Activated CD8-positive, alpha-beta memory T cell treated with anti-CD3 and anti-CD28 coated beads for 1 hour (primary cell): ENCODE results near the gene C11orf54.
"Not testable (repeated sequence)": the region's sequence is repeated elsewhere in the genome, so short reads cannot be mapped to it uniquely, and the experiment has no call there.

ENCODE experiments used
- DNase-seq, 2 donors: peaks; one replicate each; pipeline ENCODE4 v3.0.0-alpha.2; 2020; ENCODE audit warnings: low read depth in 1 of 2; ENCODE audit errors: extremely low read depth in 1 of 2

The C11orf54 gene

DNA sequence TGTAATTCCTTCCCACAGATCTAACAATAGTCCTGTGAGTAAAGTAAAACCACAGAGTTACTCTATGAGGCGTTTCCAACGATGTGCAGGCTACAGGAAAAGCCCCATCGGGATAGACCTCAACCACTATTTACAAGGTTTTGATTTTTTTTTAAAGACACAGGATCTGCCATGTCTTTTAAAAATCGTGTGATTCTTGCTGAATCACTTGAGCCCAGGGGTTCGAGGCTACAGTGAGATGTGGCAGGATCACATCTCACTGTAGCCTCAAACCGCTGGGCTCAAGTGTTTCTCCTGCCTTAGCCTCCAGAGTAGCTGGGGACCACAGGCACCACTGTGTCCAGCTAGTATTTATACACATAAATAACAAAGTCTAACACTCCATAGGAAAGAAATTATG, 8.0 kb upstream of the C11orf54 start:
- DNase-seq = no peak

DNA sequence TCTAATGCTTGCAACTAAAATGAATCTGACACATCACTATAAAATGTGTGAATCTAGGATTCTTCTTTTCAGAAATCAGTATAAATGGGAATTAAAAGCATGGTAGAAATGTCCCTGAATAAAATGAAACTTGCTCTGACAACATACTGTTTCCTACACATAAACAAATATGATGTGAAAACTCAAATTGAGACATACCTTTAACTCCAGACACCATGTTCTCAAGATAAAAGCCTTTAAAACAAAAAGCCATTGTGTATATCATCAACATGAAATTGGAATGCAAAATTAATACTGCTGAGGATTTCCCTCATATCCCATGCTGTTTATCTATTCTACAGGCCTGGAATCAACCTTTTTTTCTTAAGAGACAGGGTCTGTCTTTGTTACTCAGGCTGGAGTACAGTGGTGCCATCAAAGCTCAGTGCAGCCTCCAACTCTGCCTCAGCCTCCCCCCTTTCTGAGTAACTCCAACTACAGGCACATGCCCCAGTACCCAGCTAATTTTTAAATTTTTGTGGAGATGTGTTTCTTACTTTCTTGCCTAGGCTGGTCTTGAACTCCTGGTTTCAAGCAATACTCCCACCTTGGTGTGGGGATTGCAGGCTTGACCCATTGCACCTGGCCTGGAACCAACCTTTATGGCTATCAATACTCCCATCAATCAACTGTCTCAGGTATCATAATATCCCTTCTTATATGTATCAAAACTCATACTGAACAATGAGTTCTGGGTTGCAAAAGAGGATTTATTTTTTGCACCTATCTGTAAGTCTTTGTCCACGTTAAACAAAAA, 6.8 kb upstream of the C11orf54 start:
- DNase-seq = no peak

DNA sequence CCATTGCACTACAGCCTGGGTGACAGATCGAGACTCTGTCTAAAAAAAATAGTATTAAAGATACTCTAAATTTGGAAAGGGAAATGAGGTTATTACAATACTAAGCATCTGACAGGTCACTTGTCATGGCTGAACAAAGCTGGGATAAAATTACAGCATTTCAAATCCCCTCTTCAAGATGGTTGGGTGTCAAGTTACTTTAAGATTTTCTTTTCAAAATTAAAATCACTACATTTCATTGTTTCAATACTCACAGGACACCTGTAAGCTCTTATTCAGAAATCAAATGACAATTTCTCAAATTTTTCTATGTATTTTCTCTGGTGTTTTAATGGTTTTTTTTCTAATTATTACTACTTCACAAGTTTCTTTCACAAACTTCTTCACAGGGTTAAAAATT, 5.8 kb upstream of the C11orf54 start:
- DNase-seq = no peak

DNA sequence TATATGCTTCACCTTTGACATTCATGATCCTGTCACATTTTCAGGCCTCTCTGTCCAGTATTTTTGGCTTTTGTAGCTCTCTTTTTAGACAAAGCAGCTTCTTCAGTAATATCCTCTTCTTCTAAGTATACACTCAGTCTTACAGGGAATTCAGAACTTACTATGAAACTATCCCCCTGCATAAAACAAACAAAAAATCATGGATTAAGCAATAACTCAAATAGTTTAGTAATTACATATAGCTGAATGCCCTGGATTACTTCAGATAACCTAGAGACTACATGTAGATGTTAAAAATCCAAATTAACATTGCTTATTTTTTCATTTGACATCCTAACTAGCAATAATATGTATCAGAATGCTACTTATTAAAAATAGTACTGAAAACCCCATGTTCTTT, 5.3 kb upstream of the C11orf54 start:
- DNase-seq = no peak

DNA sequence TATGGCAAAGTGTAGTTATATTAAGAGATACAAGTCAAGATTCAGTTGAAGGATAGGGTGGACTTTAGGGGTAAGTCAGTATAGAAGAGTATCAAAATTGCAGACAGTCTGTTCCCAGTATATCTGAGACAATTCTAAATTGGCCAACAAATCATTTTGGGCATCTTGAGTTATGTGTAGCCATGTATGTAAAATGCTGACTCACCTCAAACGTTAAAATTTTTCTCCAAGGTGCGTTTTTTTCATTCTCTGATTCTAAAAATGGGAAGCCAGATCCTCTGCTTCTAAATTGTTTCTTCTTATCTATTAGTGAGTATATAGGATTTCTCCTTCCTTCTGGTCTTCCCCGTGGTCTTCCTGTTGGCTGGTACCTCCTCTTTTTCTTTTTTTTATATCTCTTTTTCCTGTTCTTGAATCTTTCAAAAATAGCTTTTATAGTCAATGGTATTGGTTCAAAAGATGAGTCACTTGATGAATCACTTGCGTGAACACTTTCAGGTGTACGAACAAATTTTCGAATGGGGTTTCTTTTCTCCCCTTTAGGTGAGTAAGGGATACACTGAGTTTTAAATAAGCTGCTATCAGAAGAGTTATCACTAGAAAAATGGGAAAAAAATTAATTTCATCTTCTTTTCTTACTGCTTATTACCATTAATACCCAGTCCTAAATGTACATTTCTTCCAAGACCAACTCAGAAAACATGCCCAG, 3.4 kb upstream of the C11orf54 start:
- no peak for DNase-seq

DNA sequence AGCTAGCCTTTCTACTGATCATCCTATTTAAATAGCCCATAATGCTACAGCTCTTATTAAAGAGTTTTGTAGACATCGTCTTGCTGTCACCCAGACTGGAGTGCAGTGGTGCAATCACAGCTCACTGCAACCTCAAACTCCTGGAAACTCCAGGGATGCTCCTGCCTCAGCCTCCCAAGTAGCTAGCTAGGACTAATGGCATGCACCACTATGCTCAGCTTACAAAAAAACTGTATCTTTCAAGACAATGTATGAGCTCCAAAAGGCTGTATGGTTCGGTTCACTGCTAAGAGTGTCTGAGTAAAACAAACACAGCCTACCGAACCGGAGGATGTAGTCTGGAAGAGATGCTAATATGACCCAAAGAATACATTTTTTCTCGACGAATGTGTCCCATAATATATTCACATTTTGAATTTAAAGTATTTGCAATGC, 2.8 kb upstream of the C11orf54 start:
- no peak for DNase-seq

DNA sequence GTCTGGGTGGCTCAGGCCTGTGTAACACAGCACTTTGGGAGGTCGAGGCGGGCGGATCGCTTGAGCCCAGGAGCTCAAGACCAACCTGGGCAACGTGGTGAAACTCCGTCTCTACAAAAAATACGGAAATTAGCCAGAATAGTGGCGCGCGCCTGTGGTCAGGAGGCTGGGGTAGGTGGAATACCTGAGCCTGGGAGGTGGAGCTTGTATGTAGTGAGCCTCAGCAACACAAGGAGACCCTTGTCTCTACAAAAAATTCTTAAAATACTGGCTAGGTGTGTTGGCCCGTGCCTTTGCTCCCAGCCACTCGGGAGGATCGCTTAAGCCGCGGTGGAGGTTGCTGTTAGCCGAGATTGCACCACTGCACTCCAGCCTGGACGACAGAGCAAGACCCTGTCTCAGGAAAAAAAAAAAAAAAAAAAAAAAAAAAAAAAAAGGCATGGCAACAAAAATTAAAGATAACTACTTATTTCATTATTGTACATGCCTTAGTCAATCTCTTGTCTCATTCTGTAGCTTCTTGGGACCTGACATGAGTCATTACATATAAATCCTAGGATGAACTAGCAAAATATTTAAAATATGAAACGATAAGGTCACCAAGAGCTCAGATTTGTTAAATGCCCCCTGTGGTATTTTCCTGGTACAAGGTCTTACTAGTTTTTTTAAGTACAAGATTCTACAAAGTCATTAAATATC, 1.3 kb upstream of the C11orf54 start:
- no peak for DNase-seq

DNA sequence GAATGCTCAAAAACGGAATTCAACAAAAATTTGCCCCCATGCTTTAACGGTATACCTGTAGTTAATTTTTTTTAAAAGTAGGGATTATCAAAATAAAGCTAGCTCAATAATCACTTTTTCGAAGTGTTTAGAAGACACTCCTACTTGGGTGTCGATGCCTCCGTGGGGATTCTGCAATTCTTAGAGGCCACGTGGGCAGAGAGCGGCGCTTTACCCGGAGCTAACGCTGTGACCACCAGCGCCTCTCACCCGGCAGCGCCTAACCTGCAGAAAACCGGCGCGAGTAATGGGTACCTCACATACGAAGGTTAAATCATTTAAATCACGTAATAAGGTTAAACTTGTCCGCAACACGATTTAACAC, 760 bp upstream of the C11orf54 start:
- peak; percentile 32 to 36 for DNase-seq

DNA sequence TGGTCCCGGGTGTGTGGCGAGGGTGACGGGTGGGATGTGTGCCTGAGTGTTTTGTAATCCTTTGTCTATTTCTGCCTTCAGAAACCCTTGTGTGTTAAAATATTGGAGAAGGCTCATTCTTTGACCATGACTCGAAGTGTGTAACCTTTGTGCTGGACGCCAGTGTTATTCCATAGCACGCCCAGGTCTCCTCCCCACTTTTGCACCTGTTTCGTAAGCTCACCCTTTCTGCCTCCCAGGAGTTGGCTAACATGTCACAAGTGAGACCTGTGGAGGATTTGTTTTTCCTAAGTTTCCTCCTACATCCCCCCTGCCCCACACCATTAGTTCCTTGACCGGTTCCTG, 382 bp downstream of the C11orf54 start:
- no peak for DNase-seq

DNA sequence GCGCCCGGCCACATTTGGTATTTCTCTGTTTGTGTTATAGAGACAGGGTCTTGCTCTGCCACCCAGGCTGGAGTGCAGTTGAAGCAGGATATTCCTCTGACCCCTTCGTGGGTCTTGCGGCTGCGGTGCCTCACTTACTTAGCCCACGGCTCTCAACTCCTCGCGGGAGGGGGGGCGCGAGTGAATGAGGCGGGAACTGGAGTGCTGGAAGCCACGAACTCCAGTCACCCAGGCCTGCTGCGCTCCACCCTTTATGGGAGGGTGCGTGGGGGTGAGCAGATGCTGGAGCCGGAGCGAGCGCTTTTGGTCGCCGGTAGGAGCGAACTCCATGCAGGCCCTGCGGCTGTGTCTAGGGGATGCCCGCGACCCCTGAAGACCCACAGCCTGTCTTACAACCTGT, 1.8 kb downstream of the C11orf54 start:
- no peak for DNase-seq

DNA sequence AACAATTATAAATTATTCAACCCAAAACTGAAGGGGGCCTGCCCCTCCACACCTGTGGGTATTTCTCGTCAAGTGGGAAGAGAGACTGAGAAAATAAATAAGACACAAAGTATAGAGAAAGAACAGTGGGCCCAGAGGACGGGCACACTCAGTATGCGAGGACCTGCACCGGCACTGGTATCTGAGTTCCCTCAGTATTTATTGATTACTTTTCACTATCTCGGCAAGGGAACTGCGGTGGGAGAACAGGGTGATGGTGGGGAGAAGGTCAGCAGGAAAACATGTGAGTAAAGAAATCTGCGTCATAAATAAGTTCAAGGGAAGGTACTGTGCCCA, 3.2 kb downstream of the C11orf54 start:
- DNase-seq = no peak

DNA sequence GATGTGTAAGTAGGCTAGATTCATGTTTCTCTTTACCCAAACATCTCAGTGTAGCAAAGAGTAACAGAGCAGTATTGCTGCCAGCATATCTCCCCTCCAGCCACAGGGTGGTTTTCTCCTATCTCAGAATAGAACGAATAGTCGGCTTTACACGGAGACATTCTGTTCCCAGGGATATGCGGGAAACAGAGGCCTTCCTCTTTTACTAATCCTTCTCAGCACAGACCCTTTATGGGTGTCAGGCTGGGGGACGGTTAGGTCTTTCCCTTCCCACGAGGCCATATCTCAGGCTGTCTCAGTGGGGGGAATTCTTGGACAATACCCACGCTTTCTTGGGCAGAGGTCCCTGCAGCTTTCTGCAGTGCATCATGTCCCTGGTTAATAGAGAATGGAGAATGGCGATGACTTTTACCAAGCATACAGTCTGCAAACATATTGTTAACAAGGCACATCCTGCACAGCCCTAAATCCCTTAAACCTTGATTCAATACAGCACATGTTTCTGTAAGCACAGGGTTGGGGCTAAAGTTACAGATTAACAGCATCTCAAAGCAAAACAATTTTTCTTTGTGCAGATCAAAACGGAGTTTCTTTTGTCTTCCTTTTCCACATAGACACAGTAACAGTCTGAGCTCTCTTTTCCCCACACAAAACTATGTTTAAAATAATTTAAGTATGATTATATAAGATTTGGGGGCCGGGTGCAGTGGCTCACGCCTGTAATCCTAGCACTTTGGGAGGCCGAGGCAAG, 3.7 kb downstream of the C11orf54 start:
- not testable (repeated sequence) for DNase-seq

DNA sequence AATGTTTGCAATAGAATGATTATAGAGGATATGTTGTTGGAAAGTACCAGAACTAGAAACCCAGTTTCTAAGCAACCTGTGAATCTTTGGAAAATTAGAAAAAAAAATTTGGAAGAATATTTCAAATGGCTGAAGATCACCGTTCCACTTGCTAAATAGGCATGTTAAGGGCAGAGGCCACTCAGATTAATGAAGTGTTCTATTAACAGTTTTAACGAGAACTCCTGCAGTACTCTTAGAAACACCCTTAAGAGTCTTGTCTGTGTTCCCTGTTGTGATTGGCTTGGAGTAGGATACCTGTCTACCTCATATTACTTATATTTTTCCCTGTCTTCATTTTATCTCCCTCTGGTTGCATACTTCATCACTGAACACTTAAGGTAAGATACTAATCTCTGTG, 4.6 kb downstream of the C11orf54 start:
- DNase-seq = no peak

DNA sequence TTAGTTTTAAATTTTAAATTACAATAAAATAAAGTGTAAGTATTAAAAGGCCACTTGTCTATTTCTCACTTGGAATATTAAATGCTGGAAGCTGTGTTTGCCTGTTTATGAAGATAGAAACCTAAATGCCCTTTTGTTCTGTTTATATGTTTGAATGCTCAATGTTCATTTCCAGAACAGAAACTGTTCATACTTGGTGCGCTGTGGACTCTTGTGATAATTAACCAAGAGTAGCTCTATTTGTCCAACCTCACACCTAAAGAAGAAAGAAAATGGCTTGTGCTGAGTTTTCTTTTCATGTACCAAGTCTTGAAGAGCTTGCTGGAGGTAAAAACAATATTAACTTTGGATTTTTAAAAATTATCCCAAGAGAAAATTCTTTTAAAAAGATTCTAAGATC, 5.7 kb downstream of the C11orf54 start:
- DNase-seq = no peak

DNA sequence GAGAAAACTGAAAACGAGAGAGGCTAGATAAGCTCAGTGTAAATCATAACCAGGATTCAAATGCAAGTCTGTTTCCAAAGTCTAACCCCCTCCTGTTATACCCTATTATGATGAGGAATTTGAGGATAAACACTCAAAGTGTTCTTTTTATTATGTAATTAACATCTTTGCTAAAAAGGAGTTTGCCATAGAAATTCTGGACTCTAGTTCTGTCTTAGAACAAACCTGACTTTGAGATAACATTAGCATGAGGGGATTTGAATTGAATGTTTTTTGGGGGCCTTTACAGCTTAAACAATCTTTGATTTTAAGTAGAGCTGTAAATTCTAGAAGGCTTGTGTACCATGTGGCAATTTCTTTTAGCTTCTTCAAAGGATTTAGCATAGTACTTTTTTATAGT, 9.5 kb downstream of the C11orf54 start:
- DNase-seq = no peak

DNA sequence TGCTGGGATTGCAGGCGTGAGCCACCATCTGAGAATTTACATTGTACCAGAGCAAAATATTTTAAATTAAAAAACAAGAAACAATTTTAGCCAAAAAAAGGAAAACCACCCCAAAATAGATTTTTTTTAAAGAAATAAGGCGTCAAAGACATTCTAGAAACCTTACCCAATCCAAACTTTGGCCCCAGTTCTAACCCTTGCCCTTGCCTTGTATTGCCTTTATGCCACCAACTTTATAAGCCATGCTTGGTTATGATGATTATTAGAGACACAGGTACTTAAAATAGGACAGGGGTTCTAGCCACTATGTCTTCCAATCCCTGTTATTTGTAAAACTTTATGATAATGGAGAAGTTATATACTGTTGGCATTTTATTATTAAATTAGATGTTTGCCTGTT, 11.8 kb downstream of the C11orf54 start:
- DNase-seq = no peak

DNA sequence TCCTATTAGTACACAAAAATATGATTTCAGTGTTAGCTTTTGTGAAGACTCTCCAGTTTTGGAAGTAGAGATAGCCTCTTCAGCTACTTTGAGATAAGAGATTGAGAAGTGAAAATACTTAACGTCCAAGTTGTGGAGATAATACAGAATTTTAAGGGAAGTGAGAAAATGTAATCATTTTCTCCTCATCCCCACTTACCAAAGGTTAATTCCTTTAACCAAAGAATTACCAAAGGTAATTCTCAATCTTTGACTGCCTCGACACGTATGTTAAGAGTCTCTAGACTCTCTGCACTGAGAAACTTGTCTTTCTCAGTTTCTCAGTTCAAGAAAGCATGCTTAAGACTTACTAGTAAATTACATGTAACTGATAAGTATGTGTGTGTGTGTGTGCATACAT, 15.3 kb downstream of the C11orf54 start:
- DNase-seq = no peak

DNA sequence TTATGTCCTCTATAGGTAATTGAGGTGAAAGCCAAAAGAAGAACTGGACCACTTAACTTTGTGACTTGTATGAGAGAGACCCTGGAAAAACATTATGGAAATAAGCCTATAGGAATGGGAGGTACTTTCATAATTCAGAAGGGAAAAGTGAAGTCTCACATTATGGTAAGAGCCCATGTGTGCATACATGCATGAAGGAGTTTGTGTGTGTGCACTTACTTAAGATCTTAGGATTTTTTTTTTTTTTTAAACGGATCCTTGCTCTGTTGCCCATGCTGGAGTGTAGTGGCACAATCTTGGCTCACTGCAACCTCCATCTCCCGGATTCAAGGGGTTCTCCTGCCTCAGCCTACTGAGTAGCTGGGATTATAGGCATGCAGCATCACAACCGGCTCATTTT, 15.8 kb downstream of the C11orf54 start:
- DNase-seq = no peak

DNA sequence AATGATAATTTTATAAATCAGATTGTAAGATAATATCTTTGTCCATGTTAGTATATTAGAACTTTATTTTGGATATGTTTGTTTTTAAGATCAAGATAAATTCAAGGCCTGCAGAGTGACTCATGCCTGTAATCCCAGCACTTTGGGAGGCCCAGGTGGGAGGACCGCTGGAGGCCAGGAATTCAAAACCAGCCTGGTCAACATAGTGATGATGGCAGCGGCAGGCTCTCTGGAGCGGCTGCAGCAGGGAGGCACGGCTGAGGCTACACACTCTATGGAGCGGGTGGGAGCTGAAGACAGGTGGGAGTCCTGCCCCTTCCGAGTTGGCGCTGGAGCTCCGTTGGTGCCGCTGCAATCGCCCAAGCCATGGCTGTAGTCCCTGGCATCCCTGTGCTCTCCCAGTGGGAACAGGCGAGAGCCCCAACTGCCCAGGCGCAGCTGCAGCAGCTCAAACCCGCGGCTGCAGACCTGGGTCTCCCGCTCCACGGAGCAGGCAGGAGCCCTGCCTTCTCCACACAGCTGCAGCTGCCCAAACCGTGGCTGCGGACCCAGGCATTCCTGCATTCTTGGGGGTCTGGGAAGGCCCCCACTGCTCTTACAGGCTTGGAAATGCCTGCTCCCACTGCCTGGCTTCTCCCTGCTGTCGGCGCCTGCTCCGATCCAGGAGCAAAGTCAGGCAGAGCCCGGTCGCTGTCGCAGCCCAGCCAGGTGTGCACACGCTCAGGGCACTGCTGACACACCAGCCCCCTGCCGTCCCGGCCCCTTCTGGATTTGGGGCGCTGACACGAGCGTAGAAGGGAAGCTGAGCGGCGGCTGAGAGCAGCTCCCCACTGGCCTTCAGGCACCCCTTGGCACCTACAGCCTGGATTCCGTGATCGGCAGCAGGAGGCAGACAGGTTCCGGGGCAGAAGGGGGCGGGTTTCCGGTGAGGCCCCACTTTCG, 16.7 kb downstream of the C11orf54 start:
- DNase-seq = no peak

DNA sequence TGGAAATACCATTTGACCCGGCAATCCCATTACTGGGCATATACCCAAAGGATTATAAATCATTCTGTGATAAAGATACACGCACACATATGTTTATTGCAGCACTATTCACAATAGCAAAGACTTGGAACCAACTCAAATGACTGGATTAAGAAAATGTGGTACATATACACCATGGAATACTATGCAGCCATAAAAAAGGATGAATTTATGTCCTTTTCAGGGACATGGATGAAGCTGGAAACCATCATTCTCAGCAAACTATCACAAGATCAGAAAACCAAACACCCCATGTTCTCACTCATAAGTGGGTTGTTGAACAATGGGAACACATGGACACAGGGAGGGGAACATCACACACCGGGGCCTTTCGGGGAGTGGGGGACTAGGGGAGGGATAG, 17.7 kb downstream of the C11orf54 start:
- not testable (repeated sequence) for DNase-seq
